RWPE2 (cell line): ENCODE results near the gene TAPBPL.

Experiments
- ATAC-seq: fragments of 200-7000 bp; cut with Tn5 transposase; 3 replicates; pipeline ENCODE4 v1.9.1; 2021; ENCODE audit warnings: low read depth
- DNase-seq: peaks from one replicate; pipeline ENCODE4 v3.0.0-alpha.2; 2020; ENCODE audit warnings: low spot score
- H3K27ac ChIP-seq: fragments of 450-650 bp; 2 replicates; pipeline ENCODE4 v1.5.1; 2017; ENCODE audit warnings: mild to moderate bottlenecking; ENCODE audit not compliant: poor library complexity, severe bottlenecking
- H3K27me3 ChIP-seq: fragments of 250-450 bp; sonication (Bioruptor Pico); 2 replicates; pipeline ENCODE4 v1.5.1; 2021; ENCODE audit warnings: mild to moderate bottlenecking, moderate library complexity; ENCODE audit not compliant: insufficient read depth, poor library complexity, severe bottlenecking
- H3K36me3 ChIP-seq: fragments of 250-450 bp; sonication (Bioruptor Pico); 2 replicates; pipeline ENCODE4 v1.5.1; 2020; ENCODE audit warnings: low read depth, mild to moderate bottlenecking, moderate library complexity
- H3K4me1 ChIP-seq: fragments of 250-450 bp; sonication (Bioruptor Pico); 2 replicates; pipeline ENCODE4 v1.5.1; 2021; ENCODE audit warnings: mild to moderate bottlenecking, moderate library complexity; ENCODE audit not compliant: insufficient read depth, poor library complexity, severe bottlenecking
- H3K4me3 ChIP-seq: fragments of 250-450 bp; sonication (Bioruptor Pico); 2 replicates; pipeline ENCODE4 v1.5.1; 2021; ENCODE audit warnings: mild to moderate bottlenecking, moderate library complexity; ENCODE audit not compliant: severe bottlenecking
- H3K9me3 ChIP-seq: fragments of 250-450 bp; sonication (Bioruptor Pico); 2 replicates; pipeline ENCODE4 v1.5.1; 2021; ENCODE audit warnings: mild to moderate bottlenecking, moderate library complexity; ENCODE audit not compliant: severe bottlenecking
- CTCF ChIP-seq: fragments of 450-650 bp; IDR thresholded peaks from one replicate; pipeline ENCODE4 v1.5.1; 2017; ENCODE audit warnings: mild to moderate bottlenecking, moderate library complexity; ENCODE audit not compliant: poor library complexity, severe bottlenecking

TAPBPL gene

GRCh38 chr12:6452245-6452943, 552 bp downstream of the TAPBPL start:
- TF ChIP-seq CTCF: no peak
- Histone ChIP-seq H3K27ac (peak overlapping the region; percentile 68), H3K27me3 (no peaks in the 10 kb centered on the region), H3K9me3 (no peaks in the 10 kb centered on the region), H3K4me1 (peaks cover 4% of the 10 kb centered on the region), H3K36me3 (no peaks in the 10 kb centered on the region), H3K4me3 (peak overlapping the region; percentile 41)
- ATAC-seq (peak; percentile 44), DNase-seq (peak; percentile 41)

- H3K4me1 ChIP-seq: peaks cover 4% of the 10 kb centered on the region
- DNase-seq (peak; percentile 46), ATAC-seq (no peak)
- H3K27ac ChIP-seq: peak overlapping the region; percentile 68
- no peak for TF ChIP-seq CTCF
- no peaks in the 10 kb centered on the region for H3K27me3 ChIP-seq
- no peaks in the 10 kb centered on the region for H3K36me3 ChIP-seq
- no peaks in the 10 kb centered on the region for H3K9me3 ChIP-seq
- H3K4me3 ChIP-seq: no peak overlapping the region
Measured at GRCh38 chr12:6452944-6453630, 1.2 kb downstream of the TAPBPL start.

GRCh38 chr12:6457220-6457945, 5.5 kb downstream of the TAPBPL start:
- ATAC-seq: no peak
- H3K36me3 ChIP-seq: peaks cover 21% of the 10 kb centered on the region; the same call in 1 of the 2 replicates
- H3K27me3 ChIP-seq: no peaks in the 10 kb centered on the region
- no peaks in the 10 kb centered on the region for H3K9me3 ChIP-seq
- no peaks in the 10 kb centered on the region for H3K4me1 ChIP-seq
- H3K27ac ChIP-seq: no peak overlapping the region
- no peak for TF ChIP-seq CTCF
- H3K4me3 ChIP-seq: no peak overlapping the region
- DNase-seq: no peak

DNA sequence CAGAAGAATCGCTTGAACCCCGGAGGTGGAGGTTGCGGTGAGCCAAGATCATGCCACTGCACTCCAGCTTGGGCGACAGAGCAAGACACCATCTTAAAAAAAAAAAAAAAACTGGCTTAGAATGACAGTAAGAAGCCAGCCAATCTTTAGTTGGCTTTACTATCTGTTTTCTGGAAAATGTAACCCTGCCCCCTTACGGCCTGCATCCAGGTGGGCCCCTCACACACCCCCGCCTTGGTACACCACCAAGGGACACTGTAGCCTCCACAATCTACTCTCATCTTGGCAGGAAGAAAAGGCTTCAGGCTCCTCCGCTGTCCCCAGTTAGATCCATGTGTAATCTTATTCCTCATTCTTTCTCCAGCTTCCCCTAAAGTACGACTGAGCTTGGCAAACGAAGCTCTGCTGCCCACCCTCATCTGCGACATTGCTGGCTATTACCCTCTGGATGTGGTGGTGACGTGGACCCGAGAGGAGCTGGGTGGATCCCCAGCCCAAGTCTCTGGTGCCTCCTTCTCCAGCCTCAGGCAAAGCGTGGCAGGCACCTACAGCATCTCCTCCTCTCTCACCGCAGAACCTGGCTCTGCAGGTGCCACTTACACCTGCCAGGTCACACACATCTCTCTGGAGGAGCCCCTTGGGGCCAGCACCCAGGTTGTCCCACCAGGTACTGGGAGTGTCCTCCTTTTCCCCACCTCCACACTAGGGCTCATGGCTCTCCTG, 6.6 kb downstream of the TAPBPL start:
- Histone ChIP-seq H3K36me3 (peaks cover 21% of the 10 kb centered on the region; the same call in 1 of the 2 replicates), H3K9me3 (no peaks in the 10 kb centered on the region), H3K27me3 (no peaks in the 10 kb centered on the region), H3K4me1 (no peaks in the 10 kb centered on the region), H3K27ac (no peak overlapping the region), H3K4me3 (no peak overlapping the region)
- no peak for TF ChIP-seq CTCF
- DNase-seq (no peak), ATAC-seq (no peak)
